OCI-LY7 (cell line): ENCODE measurements around the gene DTNA.

Experiments
- EZH2phosphoT487 ChIP-seq: fragments of 200-600 bp; sonication (generic); IDR thresholded peaks from 2 replicates; pipeline ENCODE4 v1.6.1; 2018; ENCODE audit warnings: low read depth, borderline replicate concordance, mild to moderate bottlenecking, mixed run types, antibody characterized with exemption, low read length, moderate library complexity, mixed read lengths
- TF ChIP-seq, protein P1 (sequence below): fragments of 200-600 bp; sonication (generic); conservative IDR thresholded peaks from 2 replicates; pipeline ENCODE4 v1.5.1; 2014; ENCODE audit warnings: mild to moderate bottlenecking, antibody characterized with exemption, low read length, moderate library complexity, mixed read lengths

DNA sequence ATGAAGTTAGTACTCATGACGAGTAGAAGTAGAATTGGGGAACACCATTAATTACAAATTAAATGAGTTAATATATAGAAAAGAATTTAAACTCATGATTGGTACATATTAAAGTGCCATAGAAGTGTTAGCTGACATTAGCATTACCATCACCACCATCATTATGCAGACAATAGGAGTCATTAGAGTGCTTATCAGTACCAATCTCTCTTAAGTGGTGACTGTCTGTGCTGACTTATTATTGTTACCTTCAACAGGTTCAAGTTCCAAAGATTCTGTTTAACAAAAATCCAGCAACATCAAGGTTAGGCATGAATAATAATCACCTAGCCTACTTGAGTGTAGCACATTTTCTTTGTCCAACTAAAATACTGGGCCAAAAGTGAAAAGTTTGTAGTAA is 222.3 kb downstream of the DTNA start:
- TF ChIP-seq, protein P1, sequence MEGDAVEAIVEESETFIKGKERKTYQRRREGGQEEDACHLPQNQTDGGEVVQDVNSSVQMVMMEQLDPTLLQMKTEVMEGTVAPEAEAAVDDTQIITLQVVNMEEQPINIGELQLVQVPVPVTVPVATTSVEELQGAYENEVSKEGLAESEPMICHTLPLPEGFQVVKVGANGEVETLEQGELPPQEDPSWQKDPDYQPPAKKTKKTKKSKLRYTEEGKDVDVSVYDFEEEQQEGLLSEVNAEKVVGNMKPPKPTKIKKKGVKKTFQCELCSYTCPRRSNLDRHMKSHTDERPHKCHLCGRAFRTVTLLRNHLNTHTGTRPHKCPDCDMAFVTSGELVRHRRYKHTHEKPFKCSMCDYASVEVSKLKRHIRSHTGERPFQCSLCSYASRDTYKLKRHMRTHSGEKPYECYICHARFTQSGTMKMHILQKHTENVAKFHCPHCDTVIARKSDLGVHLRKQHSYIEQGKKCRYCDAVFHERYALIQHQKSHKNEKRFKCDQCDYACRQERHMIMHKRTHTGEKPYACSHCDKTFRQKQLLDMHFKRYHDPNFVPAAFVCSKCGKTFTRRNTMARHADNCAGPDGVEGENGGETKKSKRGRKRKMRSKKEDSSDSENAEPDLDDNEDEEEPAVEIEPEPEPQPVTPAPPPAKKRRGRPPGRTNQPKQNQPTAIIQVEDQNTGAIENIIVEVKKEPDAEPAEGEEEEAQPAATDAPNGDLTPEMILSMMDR: no peak
- TF ChIP-seq EZH2phosphoT487: no peak
